A673 (cell line): ENCODE results near the gene TIGD3.

Experiments used
- EZH2 ChIP-seq: fragments of 200-600 bp; sonication (generic); IDR thresholded peaks from 2 replicates; pipeline ENCODE4 v1.6.1; 2017; ENCODE audit warnings: borderline replicate concordance, low read depth, mild to moderate bottlenecking, mixed read lengths, antibody characterized with exemption, low read length; ENCODE audit not compliant: poor library complexity, severe bottlenecking
- TF ChIP-seq, protein P1 (sequence below): fragments of 300-800, 200-600 bp; sonication (generic); conservative IDR thresholded peaks from 2 replicates; pipeline ENCODE4 v1.5.1; 2017; ENCODE audit warnings: low read depth, mild to moderate bottlenecking, antibody characterized with exemption, low read length, moderate library complexity, mixed read lengths

DNA sequence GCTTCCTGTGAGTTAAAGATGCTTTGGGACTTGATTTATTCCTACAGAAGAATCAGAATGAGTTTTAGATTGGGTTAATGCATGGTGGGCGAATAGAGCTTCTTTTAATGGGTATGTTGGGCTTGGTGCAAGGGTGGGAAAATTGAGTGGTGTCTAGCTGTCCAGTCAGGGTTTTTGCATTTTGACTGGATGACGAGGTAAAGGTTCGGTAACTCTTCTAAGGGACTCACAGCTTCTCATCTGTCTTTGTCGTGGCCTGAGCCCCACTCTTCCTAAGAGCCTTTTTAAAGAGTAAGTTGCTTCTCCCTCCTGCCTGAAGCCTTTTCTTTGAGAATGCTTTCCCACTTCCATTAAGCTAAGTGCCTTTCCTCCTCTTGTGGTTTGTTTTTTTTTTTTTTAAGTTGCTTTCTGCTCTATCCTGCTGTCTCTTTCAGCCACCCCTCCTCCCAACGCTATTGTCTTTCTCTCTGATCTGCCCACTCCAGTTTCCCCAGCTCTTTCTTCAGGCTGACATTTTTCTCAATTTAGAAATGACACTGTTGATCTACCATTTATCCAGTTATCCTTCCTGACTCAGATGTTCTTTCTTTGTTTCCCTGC is 19.8 kb upstream of the TIGD3 start:
- TF ChIP-seq, protein P1, sequence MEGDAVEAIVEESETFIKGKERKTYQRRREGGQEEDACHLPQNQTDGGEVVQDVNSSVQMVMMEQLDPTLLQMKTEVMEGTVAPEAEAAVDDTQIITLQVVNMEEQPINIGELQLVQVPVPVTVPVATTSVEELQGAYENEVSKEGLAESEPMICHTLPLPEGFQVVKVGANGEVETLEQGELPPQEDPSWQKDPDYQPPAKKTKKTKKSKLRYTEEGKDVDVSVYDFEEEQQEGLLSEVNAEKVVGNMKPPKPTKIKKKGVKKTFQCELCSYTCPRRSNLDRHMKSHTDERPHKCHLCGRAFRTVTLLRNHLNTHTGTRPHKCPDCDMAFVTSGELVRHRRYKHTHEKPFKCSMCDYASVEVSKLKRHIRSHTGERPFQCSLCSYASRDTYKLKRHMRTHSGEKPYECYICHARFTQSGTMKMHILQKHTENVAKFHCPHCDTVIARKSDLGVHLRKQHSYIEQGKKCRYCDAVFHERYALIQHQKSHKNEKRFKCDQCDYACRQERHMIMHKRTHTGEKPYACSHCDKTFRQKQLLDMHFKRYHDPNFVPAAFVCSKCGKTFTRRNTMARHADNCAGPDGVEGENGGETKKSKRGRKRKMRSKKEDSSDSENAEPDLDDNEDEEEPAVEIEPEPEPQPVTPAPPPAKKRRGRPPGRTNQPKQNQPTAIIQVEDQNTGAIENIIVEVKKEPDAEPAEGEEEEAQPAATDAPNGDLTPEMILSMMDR = no peak
- no peak for TF ChIP-seq EZH2
